ENCODE results near the gene ZFP36.

Gene ZFP36

GRCh38 chr19:39419003-39419402 is 12.4 kb downstream of the ZFP36 start:
- no peak for DNase-seq (ENCODE audit: low spot score)

GRCh38 chr19:39420769-39421168 is 14.1 kb downstream of the ZFP36 start:
- DNase-seq (ENCODE audit: low spot score): no peak

- no peak for DNase-seq (ENCODE audit: low spot score)
These were observed 15.4 kb downstream of the ZFP36 start for GRCh38 chr19:39422020-39422419.

- DNase-seq (ENCODE audit: low spot score): no peak
These were observed 16.8 kb downstream of the ZFP36 start for GRCh38 chr19:39423258-39424086.

GRCh38 chr19:39424934-39425333 is 18.3 kb downstream of the ZFP36 start:
- no peak for DNase-seq (ENCODE audit: low spot score)

GRCh38 chr19:39425744-39426143 is 19.1 kb downstream of the ZFP36 start:
- DNase-seq (ENCODE audit: low spot score): no peak

GRCh38 chr19:39426170-39426569 is 19.5 kb downstream of the ZFP36 start:
- DNase-seq (ENCODE audit: low spot score): no peak

GRCh38 chr19:39427707-39428106 is 21.1 kb downstream of the ZFP36 start:
- DNase-seq (ENCODE audit: low spot score): no peak

- no peak for DNase-seq (ENCODE audit: low spot score)
These were observed 21.9 kb downstream of the ZFP36 start for GRCh38 chr19:39428283-39429112.

- DNase-seq (ENCODE audit: low spot score): no peak
These were observed 24.3 kb downstream of the ZFP36 start for GRCh38 chr19:39430675-39431593.

GRCh38 chr19:39432677-39433025 is 26.0 kb downstream of the ZFP36 start:
- DNase-seq (ENCODE audit: low spot score): no peak

GRCh38 chr19:39433480-39434079 is 26.9 kb downstream of the ZFP36 start:
- no peak for DNase-seq (ENCODE audit: low spot score)

GRCh38 chr19:39434123-39435076 is 27.8 kb downstream of the ZFP36 start:
- DNase-seq (ENCODE audit: low spot score): no peak

- peak; percentile 99 for DNase-seq (ENCODE audit: low spot score)
These were observed 29.1 kb downstream of the ZFP36 start, which contains the start of gene RPS16 for GRCh38 chr19:39435499-39436349. Gene RPS16 (minus strand): TSS chr19:39435949. CDS start chr19:39435895, 54 bp downstream.

- no peak for DNase-seq (ENCODE audit: low spot score)
These were observed 29.7 kb downstream of the ZFP36 start for GRCh38 chr19:39436350-39436716.

GRCh38 chr19:39438270-39438934 is 31.8 kb downstream of the ZFP36 start:
- no peak for DNase-seq (ENCODE audit: low spot score)

- no peak for DNase-seq (ENCODE audit: low spot score)
These were observed 38.0 kb downstream of the ZFP36 start for GRCh38 chr19:39444598-39445195.

Data from hematopoietic multipotent progenitor cell treated with erythropoietin and hydrocortisone succinate and interleukin-3 and kit ligand, for 15 days (in vitro differentiated cells).